A204.1 (cell line): Measurements from ENCODE around the gene FBXL13.
"Not testable (repeated sequence)": the region's sequence is repeated elsewhere in the genome, so short reads cannot be mapped to it uniquely, and the experiment has no call there.

Source experiments
- FAIRE-seq: peaks from 2 replicates; lab custom pipeline; 2012; peaks lifted over from hg19 to GRCh38; lab: Jason Lieb, UNC

Gene FBXL13

GRCh38 chr7:102982235-102982634, 92.4 kb downstream of the FBXL13 start:
- FAIRE-seq, result no peak

DNA sequence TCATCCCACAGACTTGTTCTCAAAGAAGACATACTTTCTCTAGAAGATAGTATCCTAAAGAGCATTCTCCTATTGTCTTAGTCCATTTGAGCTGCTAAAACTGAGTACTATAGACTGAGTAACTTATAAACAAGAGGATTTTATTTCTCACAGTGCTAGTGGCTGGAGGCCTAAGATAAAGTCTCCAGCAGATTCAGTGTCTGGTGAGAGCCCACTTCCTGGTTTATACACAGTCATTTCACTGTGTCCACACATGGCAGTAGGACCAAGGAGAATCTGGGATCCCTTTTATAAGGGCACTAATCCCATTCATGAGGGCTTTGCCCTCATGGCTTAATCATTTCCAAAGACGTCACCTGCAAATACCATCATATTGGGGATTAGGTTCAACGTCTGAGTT, 93.1 kb downstream of the FBXL13 start:
- no peak for FAIRE-seq

GRCh38 chr7:102979670-102980069, 94.9 kb downstream of the FBXL13 start:
- FAIRE-seq, result no peak

DNA sequence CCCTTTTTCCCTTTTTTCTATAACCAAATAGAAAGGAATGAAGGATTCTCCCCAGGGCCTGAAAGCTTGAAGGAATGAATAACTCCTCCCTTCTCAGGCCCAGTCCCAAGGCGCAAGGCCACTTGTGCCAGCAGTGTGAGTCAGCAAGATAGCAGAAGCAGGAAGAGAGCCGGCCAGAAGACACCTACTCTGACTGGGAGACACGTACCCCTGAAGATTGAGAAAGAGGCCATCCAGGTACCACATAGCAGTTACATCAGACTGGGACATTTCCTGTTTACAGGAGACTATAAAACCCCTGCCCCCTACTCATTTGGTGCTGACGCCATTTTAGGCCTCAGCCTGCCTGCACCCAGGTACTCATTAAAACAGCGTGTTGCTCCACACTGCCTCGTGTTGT, 96.3 kb downstream of the FBXL13 start:
- FAIRE-seq, result no peak

DNA sequence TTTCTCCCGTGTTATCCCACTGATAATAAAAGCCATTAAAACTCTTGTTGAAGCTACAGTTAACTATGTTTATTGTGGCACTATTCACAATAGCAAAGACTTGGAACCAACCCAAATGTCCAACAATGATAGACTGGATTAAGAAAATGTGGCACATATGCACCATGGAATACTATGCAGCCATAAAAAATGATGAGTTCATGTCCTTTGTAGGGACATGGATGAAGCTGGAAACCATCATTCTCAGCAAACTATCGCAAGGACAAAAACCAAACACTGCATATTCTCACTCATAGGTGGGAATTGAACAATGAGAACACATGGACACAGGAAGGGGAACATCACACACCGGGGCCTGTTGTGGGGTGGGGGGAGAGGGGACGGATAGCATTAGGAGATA, 97.0 kb downstream of the FBXL13 start:
- not testable (repeated sequence) for FAIRE-seq

DNA sequence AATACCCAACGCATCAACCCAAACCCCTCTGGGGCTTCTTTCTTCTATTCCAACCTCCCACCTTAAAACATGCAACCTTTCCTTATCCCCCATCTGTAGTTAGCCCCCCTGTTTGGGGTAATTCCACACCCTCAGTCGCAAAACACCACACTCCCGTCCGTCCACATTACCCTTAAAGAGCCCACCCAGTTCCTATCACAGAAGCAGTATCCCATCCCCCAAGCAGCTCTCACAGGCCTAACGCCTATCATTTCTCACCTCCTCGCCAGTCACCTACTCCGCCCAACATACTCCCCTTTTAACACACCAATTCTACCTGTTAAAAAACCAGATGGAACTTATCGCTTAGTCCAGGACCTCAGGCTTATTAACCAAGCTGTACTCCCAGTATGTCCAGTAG, 98.1 kb downstream of the FBXL13 start:
- no peak for FAIRE-seq

DNA sequence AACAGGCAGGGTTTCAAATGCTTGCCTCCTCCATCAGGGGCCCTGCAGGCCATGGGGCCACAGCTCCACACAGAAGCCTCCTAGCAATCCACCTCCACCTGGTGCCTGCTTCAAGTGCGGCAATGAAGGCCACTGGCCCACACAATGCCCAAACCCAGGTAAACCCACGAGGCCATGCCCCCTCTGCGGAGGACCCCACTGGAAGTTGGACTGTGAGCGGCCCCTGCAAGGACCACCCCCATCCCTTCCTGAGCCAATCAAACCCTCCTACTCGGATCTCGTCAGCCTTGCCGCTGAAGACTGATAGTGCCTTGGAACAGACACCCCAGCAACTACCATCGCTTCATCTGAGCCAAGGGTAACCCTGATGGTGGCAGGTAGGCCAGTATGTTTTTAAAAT, 98.7 kb downstream of the FBXL13 start:
- FAIRE-seq, result no peak

GRCh38 chr7:102974366-102975236, 100.0 kb downstream of the FBXL13 start:
- no peak for FAIRE-seq

DNA sequence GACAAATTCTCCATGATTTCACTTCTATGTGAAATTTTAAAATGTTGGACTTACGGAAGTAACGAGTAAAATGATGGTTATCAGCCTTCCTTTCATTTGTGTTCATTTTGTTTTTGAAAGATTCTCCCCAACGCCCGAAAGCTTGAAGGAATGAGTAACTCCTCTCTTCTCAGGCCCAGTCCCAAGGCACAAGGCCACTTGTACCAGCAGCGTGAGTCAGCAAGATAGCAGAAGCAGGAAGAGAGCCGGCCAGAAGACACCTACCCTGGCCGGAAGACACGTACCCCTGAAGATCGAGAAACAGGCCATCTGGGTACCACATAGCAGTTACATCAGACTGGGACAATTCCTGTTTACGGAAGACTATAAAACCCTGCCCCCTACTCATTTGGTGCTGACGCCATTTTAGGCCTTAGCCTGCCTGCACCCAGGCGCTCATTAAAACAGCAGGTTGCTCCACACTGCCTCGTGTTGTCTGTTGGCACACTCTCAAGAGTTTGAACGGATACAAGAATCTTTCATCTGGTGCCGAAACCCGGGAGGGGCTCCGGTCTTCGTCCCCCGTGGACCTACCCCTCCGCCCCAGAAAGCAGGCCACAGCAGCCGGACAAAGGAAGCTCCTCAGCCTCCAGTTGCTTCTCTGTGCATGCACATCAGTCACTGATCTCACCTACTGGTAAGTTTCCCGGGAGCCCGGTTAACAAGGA, 101.3 kb downstream of the FBXL13 start:
- FAIRE-seq, result no peak

DNA sequence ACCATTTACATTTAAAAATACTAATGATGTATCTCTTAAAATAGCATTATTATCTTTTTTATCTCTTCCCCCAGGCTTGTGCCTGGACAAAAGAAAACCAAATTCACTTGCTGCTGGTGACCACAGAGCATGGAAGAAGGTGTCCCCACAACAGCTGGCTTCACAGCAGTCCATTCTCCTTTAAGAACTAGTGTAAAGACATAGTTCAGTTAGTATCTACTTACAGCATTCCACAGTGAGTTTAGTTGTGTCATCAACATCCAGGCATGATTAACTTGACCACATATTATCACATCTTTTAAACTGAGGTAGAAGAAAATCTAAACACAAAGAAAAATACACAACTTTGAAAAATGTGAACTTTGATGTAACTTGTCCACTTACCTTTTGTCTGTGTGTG, 106.8 kb downstream of the FBXL13 start:
- no peak for FAIRE-seq

DNA sequence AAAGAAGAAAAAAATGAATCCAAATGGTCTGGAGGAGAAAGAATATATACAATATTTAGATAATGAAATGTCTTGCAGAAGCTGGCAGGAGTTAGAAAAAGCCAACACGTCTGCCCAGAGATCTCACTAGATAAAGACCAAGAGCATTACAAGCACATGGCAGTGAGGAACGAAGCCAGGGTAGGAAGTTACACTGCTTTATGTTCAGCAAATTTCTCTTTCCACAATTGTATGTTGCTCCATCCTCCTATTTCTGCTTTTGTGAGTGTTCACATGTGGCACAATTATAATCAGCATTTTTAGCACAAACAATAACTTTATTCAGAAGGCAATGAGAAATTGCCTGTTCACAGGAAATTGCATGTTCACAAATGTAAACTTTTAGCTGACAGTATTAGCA, 108.1 kb downstream of the FBXL13 start:
- no peak for FAIRE-seq

GRCh38 chr7:102961993-102962392, 112.6 kb downstream of the FBXL13 start:
- not testable (repeated sequence) for FAIRE-seq

DNA sequence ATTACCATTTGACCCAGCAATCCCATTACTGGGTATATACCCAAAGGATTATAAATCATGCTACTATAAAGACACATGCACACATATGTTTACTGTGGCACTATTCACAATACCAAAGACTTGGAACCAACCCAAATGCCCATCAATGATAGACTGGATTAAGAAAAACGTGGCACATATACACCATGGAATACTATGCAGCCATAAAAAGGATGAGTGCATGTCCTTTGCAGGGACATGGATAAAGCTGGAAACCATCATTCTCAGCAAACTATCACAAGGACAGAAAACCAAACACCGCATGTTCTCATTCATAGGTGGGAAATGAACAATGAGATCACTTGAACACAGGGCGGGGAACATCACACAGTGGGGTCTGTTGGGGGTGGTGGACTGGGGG, 116.6 kb downstream of the FBXL13 start:
- FAIRE-seq, result not testable (repeated sequence)

DNA sequence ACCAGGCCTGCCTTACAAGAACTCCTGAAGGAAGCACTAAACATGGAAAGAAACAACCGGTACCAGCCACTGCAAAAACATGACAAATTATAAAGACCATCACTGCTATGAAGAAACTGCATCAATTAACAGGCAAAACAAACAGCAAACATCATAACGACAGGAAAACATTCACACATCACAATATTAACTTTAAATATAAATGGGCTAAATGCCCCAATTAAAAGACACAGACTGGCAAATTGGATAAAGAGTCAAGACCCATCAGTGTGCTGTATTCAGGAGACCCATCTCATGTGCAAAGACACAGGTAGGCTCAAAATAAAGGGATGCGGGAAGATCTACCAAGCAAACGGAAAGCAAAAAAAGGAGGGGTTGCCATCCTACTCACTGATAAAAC, 120.2 kb downstream of the FBXL13 start:
- FAIRE-seq, result not testable (repeated sequence)

DNA sequence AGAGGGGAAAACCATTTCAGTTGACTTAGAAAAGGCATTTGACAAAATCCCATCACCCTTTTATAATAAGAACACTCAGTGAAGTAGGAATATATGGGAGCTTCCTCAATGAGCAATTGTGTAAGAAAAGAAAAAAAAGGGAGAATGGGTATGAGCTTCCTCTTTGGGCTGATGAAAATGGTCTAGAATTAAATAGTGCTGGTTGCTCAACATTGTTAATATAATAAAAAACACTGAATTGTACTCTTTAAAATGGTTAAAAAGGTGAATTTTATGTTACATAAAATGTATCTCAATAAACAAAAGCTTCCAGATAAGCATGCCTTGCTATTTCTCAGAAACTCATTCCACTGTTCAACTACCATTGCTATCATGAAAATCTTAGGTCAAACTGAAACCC, 121.2 kb downstream of the FBXL13 start:
- FAIRE-seq, result no peak

- FAIRE-seq, result peak; percentile 43
Observed at GRCh38 chr7:102951839-102952238, 122.8 kb downstream of the FBXL13 start.

GRCh38 chr7:102944241-102944640, 130.4 kb downstream of the FBXL13 start:
- FAIRE-seq, result no peak

GRCh38 chr7:102943423-102944169, 131.0 kb downstream of the FBXL13 start:
- FAIRE-seq, result no peak

GRCh38 chr7:102942868-102943267, 131.7 kb downstream of the FBXL13 start:
- no peak for FAIRE-seq

- peak; percentile 9 for FAIRE-seq
Observed at GRCh38 chr7:102942181-102942866, 132.3 kb downstream of the FBXL13 start.

DNA sequence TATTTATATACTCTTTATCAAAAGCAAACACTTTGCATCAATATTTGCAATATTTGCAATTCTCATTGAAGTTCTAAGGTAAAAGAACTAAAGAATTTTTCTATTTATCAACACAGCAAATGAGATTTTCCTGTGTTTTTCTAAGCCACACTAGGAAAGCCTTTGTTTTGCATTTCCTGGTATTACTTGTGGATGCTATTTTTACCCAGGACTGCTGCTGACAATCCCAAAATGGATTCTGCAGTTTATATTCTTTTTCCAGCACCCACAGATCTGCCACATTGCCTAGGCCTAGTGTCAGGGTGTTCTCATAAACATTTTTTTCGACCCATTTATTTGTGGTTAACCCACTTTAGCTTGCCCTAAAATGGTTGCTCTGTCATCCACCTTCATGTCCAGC, 135.9 kb downstream of the FBXL13 start:
- FAIRE-seq, result no peak

DNA sequence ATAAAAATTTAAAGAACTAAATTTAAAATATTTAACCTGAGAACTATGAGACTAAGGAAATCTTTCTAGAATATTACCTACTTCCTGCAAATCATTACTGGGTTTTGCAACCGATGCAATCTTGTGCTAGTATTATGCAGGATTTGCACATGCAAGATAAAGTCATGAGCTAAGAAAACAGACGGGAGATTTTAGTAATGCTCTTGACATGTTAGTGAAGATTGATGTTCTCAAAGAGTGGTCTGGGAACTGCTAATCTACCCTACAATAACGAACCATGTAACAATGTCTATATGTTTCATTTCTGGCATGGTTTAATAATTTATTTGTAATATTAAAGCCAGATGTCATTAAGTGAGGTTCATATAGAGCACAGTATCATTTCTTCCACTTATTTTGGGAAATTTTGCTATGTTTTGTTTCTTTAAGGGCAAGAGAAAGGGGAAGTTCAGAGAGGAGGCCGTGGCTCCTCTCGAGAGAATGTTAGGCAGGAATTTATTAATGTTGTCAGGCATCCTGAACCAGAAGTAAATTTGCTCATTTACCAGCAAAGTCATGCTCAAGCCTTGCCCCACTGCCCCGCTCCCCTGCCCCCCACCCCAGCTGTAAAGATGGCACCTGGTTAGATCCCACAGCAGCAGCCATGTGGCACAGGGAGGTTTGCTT, 139.0 kb downstream of the FBXL13 start:
- FAIRE-seq, result no peak
